H9 (cell line): ENCODE data around the gene SNCA. TPM values are rescaled to one million over a fixed set of nuclear protein-coding genes. Genes with fewer than 3 reads are reported as not detected.

Source experiments
- DNase-seq: peaks from one replicate; pipeline ENCODE4 v3.0.0-alpha.2; 2017
- H2AFZ ChIP-seq: one replicate; pipeline ENCODE4 v1.6.1; 2013; ENCODE audit warnings: mild to moderate bottlenecking, low read length, control low read depth, moderate library complexity
- H2AK5ac ChIP-seq: 2 replicates; pipeline ENCODE4 v1.6.1; 2013; ENCODE audit warnings: low read length, control low read depth, mixed read lengths; ENCODE audit not compliant: insufficient read length
- H2BK120ac ChIP-seq: one replicate; pipeline ENCODE4 v1.6.1; 2013; ENCODE audit warnings: low read depth, mild to moderate bottlenecking, low read length, control low read depth, inconsistent platforms; ENCODE audit not compliant: poor library complexity, severe bottlenecking
- H2BK12ac ChIP-seq: 2 replicates; pipeline ENCODE4 v1.6.1; 2013; ENCODE audit warnings: low read length, control low read depth, mixed read lengths, low read depth; ENCODE audit not compliant: insufficient read length
- H2BK15ac ChIP-seq: 2 replicates; pipeline ENCODE4 v1.6.1; 2013; ENCODE audit warnings: low read depth, low read length, control low read depth
- H2BK20ac ChIP-seq: one replicate; pipeline ENCODE4 v1.6.1; 2013; ENCODE audit warnings: low read depth, mild to moderate bottlenecking, low read length, control low read depth, inconsistent platforms; ENCODE audit not compliant: poor library complexity, severe bottlenecking
- H2BK5ac ChIP-seq: 2 replicates; pipeline ENCODE4 v1.6.1; 2013; ENCODE audit warnings: low read length, control low read depth, mixed read lengths; ENCODE audit not compliant: insufficient read length
- H3K14ac ChIP-seq: 2 replicates; pipeline ENCODE4 v1.6.1; 2013; ENCODE audit warnings: low read length, control low read depth; ENCODE audit not compliant: insufficient read depth
- H3K18ac ChIP-seq: 2 replicates; pipeline ENCODE4 v1.6.1; 2013; ENCODE audit warnings: low read depth, mild to moderate bottlenecking, mixed read lengths, low read length, control low read depth; ENCODE audit not compliant: insufficient read length
- H3K23ac ChIP-seq: 2 replicates; pipeline ENCODE4 v1.6.1; 2013; ENCODE audit warnings: low read length, control low read depth, mixed read lengths, low read depth; ENCODE audit not compliant: insufficient read length
- H3K23me2 ChIP-seq: 2 replicates; pipeline ENCODE4 v1.6.1; 2013; ENCODE audit warnings: low read depth, mild to moderate bottlenecking, mixed read lengths, low read length, control low read depth; ENCODE audit not compliant: insufficient read length, poor library complexity, severe bottlenecking
- H3K27ac ChIP-seq: 2 replicates; pipeline ENCODE4 v1.5.1; 2013; ENCODE audit warnings: low read length, control low read depth, mixed read lengths, low read depth; ENCODE audit not compliant: insufficient read length
- H3K27me3 ChIP-seq: 2 replicates; pipeline ENCODE4 v1.6.1; 2013; ENCODE audit warnings: low read length, control low read depth, inconsistent platforms; ENCODE audit not compliant: insufficient read depth
- H3K4ac ChIP-seq: 2 replicates; pipeline ENCODE4 v1.6.1; 2013; ENCODE audit warnings: low read depth, mild to moderate bottlenecking, control low read depth, inconsistent platforms, low read length, moderate library complexity
- H3K4me1 ChIP-seq: 2 replicates; pipeline ENCODE4 v1.6.1; 2013; ENCODE audit warnings: low read length, control low read depth, inconsistent platforms; ENCODE audit not compliant: insufficient read depth
- H3K4me2 ChIP-seq: 2 replicates; pipeline ENCODE4 v1.6.1; 2013; ENCODE audit warnings: low read length, control low read depth, mixed read lengths; ENCODE audit not compliant: insufficient read length, insufficient read depth
- H3K56ac ChIP-seq: 2 replicates; pipeline ENCODE4 v1.6.1; 2013; ENCODE audit warnings: low read depth, mild to moderate bottlenecking, mixed read lengths, low read length, control low read depth; ENCODE audit not compliant: insufficient read length
- H3K79me1 ChIP-seq: 2 replicates; pipeline ENCODE4 v1.6.1; 2013; ENCODE audit warnings: low read depth, mild to moderate bottlenecking, moderate library complexity, low read length, control low read depth, inconsistent platforms; ENCODE audit not compliant: insufficient read depth, poor library complexity, severe bottlenecking
- H3K79me2 ChIP-seq: 2 replicates; pipeline ENCODE4 v1.6.1; 2013; ENCODE audit warnings: low read length, control low read depth, inconsistent platforms; ENCODE audit not compliant: insufficient read depth
- H3K9ac ChIP-seq: 2 replicates; pipeline ENCODE4 v1.6.1; 2013; ENCODE audit warnings: low read length, control low read depth, mixed read lengths; ENCODE audit not compliant: insufficient read length; ENCODE audit errors: extremely low read depth
- H3K9me3 ChIP-seq: one replicate; pipeline ENCODE4 v1.6.1; 2013; ENCODE audit warnings: low read depth, low read length, inconsistent platforms; ENCODE audit not compliant: control insufficient read depth
- H3T11ph ChIP-seq: one replicate; pipeline ENCODE4 v1.6.1; 2013; ENCODE audit warnings: mild to moderate bottlenecking, low read length, control low read depth, inconsistent platforms
- H4K20me1 ChIP-seq: one replicate; pipeline ENCODE4 v1.6.1; 2013; ENCODE audit not compliant: control insufficient read depth, insufficient read length, insufficient read depth
- H4K5ac ChIP-seq: 2 replicates; pipeline ENCODE4 v1.6.1; 2013; ENCODE audit warnings: low read depth, mild to moderate bottlenecking, mixed read lengths, low read length, control low read depth; ENCODE audit not compliant: insufficient read length
- H4K8ac ChIP-seq: replicated peaks from 2 replicates; pipeline ENCODE4 v1.6.1; 2013; ENCODE audit warnings: low read length, control low read depth, mixed read lengths, low read depth; ENCODE audit not compliant: insufficient read length
- H4K91ac ChIP-seq: 2 replicates; pipeline ENCODE4 v1.6.1; 2013; ENCODE audit warnings: low read depth, mild to moderate bottlenecking, moderate library complexity, mixed read lengths, low read length, control low read depth; ENCODE audit not compliant: insufficient read length
- H3K27ac Mint-ChIP-seq, 3 experiments: 2 replicates in 2 of 3; 3 replicates in 1 of 3; pipeline ENCODE4 v1.8.0; 2020 to 2021; ENCODE audit warnings: mixed read lengths in 3 of 3, mild to moderate bottlenecking in 1 of 3, moderate library complexity in 1 of 3
- H3K27me3 Mint-ChIP-seq: 2 replicates; pipeline ENCODE4 v1.8.0; 2021; ENCODE audit warnings: low read depth, mild to moderate bottlenecking, moderate library complexity, mixed read lengths
- H3K36me3 Mint-ChIP-seq, 3 experiments: 2 replicates in 2 of 3; 3 replicates in 1 of 3; pipeline ENCODE4 v1.8.0; 2020 to 2021; ENCODE audit warnings: low read depth in 3 of 3, mixed read lengths in 3 of 3; ENCODE audit not compliant: insufficient read depth in 1 of 3
- H3K4me1 Mint-ChIP-seq, 2 experiments: 2 replicates each; pipeline ENCODE4 v1.8.0; 2020; ENCODE audit warnings: mixed read lengths in 2 of 2
- H3K4me3 Mint-ChIP-seq, 2 experiments: 2 replicates in 1 of 2; 3 replicates in 1 of 2; pipeline ENCODE4 v1.8.0; 2020 to 2021; ENCODE audit warnings: mild to moderate bottlenecking in 2 of 2, mixed read lengths in 2 of 2, moderate library complexity in 1 of 2
- H3K9me3 Mint-ChIP-seq, 2 experiments: 2 replicates in 1 of 2; 3 replicates in 1 of 2; pipeline ENCODE4 v1.8.0; 2020; ENCODE audit warnings: mild to moderate bottlenecking in 2 of 2, mixed read lengths in 2 of 2, moderate library complexity in 1 of 2
- CTCF ChIP-seq: fragments of 200-600 bp; sonication (generic); conservative IDR thresholded peaks from 3 replicates; pipeline ENCODE4 v1.8.0; 2021; ENCODE audit warnings: antibody characterized with exemption, mild to moderate bottlenecking
- WGBS: extraction: QIAGEN DNeasy Blood & Tissue Kit; methylation state at CpG from one replicate; pipeline ENCODE4 v1.1.7; 2013; ENCODE audit warnings: missing lambda C conversion rate, low lambda C conversion rate, mixed read lengths; ENCODE audit not compliant: insufficient read length; ENCODE audit errors: extremely low coverage; 5-methylcytosine and 5-hydroxymethylcytosine counted together
- total RNA-seq: library from RNA; stranded (reverse); gene quantifications from 2 replicates; pipeline ENCODE4 v1.2.1, GENCODE V29; 2021

The SNCA gene
- total RNA-seq, 1 experiment from 2014 or later, result 8.5 TPM

- Histone ChIP-seq H3K23ac (no peak overlapping the region), H3K79me2 (no peaks in the 10 kb centered on the region), H2BK5ac (no peak overlapping the region), H4K91ac (no peak overlapping the region), H2BK120ac (no peak overlapping the region), H3K79me1 (no peaks in the 10 kb centered on the region), H3K23me2 (no peaks in the 10 kb centered on the region), H3K14ac (no peak overlapping the region), H3K27me3 (no peaks in the 10 kb centered on the region), H2BK12ac (no peak overlapping the region), H3K56ac (no peak overlapping the region), H3K4me2 (no peak overlapping the region), H2AFZ (no peak overlapping the region), H3K9me3 (no peaks in the 10 kb centered on the region), H3K9ac (no peak overlapping the region), H3T11ph (no peak overlapping the region), H3K18ac (no peak overlapping the region), H4K5ac (no peak overlapping the region), H3K4ac (no peak overlapping the region), H2AK5ac (no peak overlapping the region), H2BK15ac (no peak overlapping the region), H4K20me1 (no peaks in the 10 kb centered on the region), H3K27ac (no peak overlapping the region), H4K8ac (no peak overlapping the region), H2BK20ac (no peak overlapping the region), H3K4me1 (no peaks in the 10 kb centered on the region)
- no peak for DNase-seq
- peaks cover 1% of the 10 kb centered on the region; the same call in 1 of the 2 replicates for H3K27me3 Mint-ChIP-seq
- no CpG with 5 or more reads among the region's 3 CpGs for WGBS
- no peak overlapping the region for H3K4me3 Mint-ChIP-seq
- no peaks in the 10 kb centered on the region for H3K4me1 Mint-ChIP-seq
- no peak for TF ChIP-seq CTCF
- peaks cover 24 to 35% of the 10 kb centered on the region in 2 experiments for H3K9me3 Mint-ChIP-seq
- no peak overlapping the region for H3K27ac Mint-ChIP-seq
- peaks cover 6 to 19% (median 12%) of the 10 kb centered on the region in 3 experiments for H3K36me3 Mint-ChIP-seq
Measured at GRCh38 chr4:89855236-89855635, 18.3 kb upstream of the SNCA start.
